Measurements from ENCODE around the gene NAIF1. TPM values are rescaled to one million over a fixed set of nuclear protein-coding genes. Genes with fewer than 3 reads are reported as not detected.

Gene NAIF1
- total RNA-seq, 1 experiment from 2014 or later, result 11.0 TPM

DNA sequence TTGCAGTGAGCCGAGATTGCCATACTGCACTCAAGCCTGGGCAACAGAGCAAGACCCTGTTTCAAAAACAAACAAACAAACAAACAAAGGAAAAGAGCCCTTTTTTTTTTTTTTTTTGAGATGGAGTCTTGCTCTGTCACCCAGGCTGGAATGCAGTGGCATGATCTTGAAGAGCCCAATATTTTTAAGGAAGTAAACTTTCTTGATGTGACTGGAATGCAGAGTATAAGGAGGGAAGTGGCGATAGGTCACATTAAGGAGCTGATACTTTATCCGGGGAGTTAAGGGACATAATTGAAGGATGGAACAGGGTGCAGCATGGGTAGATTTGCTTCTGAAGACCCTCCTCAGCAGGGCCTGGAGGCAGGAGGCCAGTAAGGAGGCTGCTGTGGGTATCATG lies 13.0 kb downstream of the NAIF1 start:
- ChIA-PET RAD21 (ENCODE audit: low non-redundant PET in 1 of 2, low total read pairs in 2 of 2, uncharacterized antibody in 2 of 2, unreplicated experiment in 2 of 2) (no interaction called here), CTCF (no interaction called here), POLR2A (no interaction called here)
- H3K4me1 ChIP-seq (ENCODE audit: control insufficient read depth in 1 of 2, insufficient read depth in 2 of 2, low read length in 2 of 2), result peaks cover 43 to 66% of the 10 kb centered on the region in 2 experiments
- H3K4me2 ChIP-seq (ENCODE audit: low read length), result no peak overlapping the region
- H3K27me3 ChIP-seq (ENCODE audit: insufficient read depth, low read length), result no peaks in the 10 kb centered on the region
- no peaks in the 10 kb centered on the region for H3K36me3 ChIP-seq (ENCODE audit: control insufficient read depth in 1 of 2, insufficient read depth in 2 of 2, low read length in 2 of 2)
- intact Hi-C loops (cut with micrococcal nuclease), result no loop called here
- H3K9me3 ChIP-seq (ENCODE audit: control insufficient read depth in 1 of 2, insufficient read depth in 1 of 2, low read depth in 1 of 2, low read length in 2 of 2), result no peaks in the 10 kb centered on the region
- TF ChIP-seq, protein P1, sequence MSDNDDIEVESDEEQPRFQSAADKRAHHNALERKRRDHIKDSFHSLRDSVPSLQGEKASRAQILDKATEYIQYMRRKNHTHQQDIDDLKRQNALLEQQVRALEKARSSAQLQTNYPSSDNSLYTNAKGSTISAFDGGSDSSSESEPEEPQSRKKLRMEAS (IDR thresholded peaks at IDR 0.05), result no peak
- TF ChIP-seq YY1 (IDR thresholded peaks at IDR 0.05; ENCODE audit: extremely low read depth, insufficient replicate concordance, low read depth, low read length) (no peak), EGR1 (IDR thresholded peaks at IDR 0.05; ENCODE audit: low read depth) (no peak), ZNF274 (IDR thresholded peaks at IDR 0.05; ENCODE audit: low read depth, low read length) (no peak), JUND (IDR thresholded peaks at IDR 0.05) (no peak), ZFX (IDR thresholded peaks at IDR 0.05) (no peak)
- TF ChIP-seq, protein P2, sequence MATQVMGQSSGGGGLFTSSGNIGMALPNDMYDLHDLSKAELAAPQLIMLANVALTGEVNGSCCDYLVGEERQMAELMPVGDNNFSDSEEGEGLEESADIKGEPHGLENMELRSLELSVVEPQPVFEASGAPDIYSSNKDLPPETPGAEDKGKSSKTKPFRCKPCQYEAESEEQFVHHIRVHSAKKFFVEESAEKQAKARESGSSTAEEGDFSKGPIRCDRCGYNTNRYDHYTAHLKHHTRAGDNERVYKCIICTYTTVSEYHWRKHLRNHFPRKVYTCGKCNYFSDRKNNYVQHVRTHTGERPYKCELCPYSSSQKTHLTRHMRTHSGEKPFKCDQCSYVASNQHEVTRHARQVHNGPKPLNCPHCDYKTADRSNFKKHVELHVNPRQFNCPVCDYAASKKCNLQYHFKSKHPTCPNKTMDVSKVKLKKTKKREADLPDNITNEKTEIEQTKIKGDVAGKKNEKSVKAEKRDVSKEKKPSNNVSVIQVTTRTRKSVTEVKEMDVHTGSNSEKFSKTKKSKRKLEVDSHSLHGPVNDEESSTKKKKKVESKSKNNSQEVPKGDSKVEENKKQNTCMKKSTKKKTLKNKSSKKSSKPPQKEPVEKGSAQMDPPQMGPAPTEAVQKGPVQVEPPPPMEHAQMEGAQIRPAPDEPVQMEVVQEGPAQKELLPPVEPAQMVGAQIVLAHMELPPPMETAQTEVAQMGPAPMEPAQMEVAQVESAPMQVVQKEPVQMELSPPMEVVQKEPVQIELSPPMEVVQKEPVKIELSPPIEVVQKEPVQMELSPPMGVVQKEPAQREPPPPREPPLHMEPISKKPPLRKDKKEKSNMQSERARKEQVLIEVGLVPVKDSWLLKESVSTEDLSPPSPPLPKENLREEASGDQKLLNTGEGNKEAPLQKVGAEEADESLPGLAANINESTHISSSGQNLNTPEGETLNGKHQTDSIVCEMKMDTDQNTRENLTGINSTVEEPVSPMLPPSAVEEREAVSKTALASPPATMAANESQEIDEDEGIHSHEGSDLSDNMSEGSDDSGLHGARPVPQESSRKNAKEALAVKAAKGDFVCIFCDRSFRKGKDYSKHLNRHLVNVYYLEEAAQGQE (IDR thresholded peaks at IDR 0.05; ENCODE audit: low read depth), result no peak
- TF ChIP-seq, protein P3, sequence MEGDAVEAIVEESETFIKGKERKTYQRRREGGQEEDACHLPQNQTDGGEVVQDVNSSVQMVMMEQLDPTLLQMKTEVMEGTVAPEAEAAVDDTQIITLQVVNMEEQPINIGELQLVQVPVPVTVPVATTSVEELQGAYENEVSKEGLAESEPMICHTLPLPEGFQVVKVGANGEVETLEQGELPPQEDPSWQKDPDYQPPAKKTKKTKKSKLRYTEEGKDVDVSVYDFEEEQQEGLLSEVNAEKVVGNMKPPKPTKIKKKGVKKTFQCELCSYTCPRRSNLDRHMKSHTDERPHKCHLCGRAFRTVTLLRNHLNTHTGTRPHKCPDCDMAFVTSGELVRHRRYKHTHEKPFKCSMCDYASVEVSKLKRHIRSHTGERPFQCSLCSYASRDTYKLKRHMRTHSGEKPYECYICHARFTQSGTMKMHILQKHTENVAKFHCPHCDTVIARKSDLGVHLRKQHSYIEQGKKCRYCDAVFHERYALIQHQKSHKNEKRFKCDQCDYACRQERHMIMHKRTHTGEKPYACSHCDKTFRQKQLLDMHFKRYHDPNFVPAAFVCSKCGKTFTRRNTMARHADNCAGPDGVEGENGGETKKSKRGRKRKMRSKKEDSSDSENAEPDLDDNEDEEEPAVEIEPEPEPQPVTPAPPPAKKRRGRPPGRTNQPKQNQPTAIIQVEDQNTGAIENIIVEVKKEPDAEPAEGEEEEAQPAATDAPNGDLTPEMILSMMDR (IDR thresholded peaks at IDR 0.05 in 2 of 3, conservative IDR thresholded peaks at IDR 0.05 in 1 of 3; ENCODE audit: borderline replicate concordance in 1 of 3, insufficient read depth in 1 of 3, low read depth in 2 of 3, low read length in 2 of 3), result no peak
- no peak for DNase-seq (ENCODE audit: low read depth, low spot score)
- BruUV-seq (replicated peaks), result no TSS peak
- H3K79me2 ChIP-seq (ENCODE audit: insufficient read depth, low read length), result no peaks in the 10 kb centered on the region
- ATAC-seq, result no peak
- no peak overlapping the region for H2AFZ ChIP-seq (ENCODE audit: low read depth, low read length, poor library complexity, severe bottlenecking)
- H4K20me1 ChIP-seq (ENCODE audit: insufficient read depth), result no peaks in the 10 kb centered on the region
- no peaks in the 10 kb centered on the region for H3K9me2 ChIP-seq (ENCODE audit: insufficient read depth)
- H3K27ac ChIP-seq (ENCODE audit: low read depth, low read length), result no peak overlapping the region
- H3K4me3 ChIP-seq (replicated peaks in 1 of 2; ENCODE audit: low read depth in 1 of 2, low read length in 2 of 2), result no peak overlapping the region
- no peak overlapping the region for H3K9ac ChIP-seq (ENCODE audit: low read length)

Measured in HCT116 (cell line).